Fibroblast of lung (primary cell): ENCODE data around the gene TBC1D22A.

Experiments
- EZH2 ChIP-seq: IDR thresholded peaks from 2 replicates; pipeline ENCODE4 v1.5.1; 2012; ENCODE audit warnings: low read length, control low read depth, mild to moderate bottlenecking; ENCODE audit errors: missing control alignments
- TF ChIP-seq, protein P1 (sequence below), 2 donors: IDR thresholded peaks in 1 of 2; conservative IDR thresholded peaks in 1 of 2; 1 replicate in 1 of 2; 2 replicates in 1 of 2; pipeline ENCODE4 v1.5.1; 2011 to 2012; ENCODE audit warnings: low read length in 2 of 2, control low read depth in 1 of 2, inconsistent platforms in 1 of 2, low read depth in 1 of 2, mild to moderate bottlenecking in 1 of 2

DNA sequence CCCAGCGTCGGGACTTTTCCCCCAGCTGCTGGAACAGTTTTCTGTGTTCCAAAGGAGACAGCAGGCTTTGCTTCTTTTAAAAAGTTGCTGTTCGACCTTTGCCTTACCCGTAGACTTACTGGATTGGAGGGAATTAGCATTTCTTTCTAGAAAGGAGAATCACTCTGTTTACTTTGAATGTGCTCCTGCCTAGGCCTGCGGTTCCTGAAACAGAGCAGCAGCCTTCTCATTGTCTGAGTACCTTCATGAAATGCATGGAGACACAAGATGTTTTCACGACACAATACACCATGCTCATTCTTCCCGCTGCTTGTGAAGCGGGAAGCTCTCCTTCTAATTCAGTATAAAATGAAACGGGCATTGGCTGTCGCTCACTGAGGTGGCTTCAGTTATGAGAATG is 196.2 kb downstream of the TBC1D22A start:
- TF ChIP-seq, protein P1, sequence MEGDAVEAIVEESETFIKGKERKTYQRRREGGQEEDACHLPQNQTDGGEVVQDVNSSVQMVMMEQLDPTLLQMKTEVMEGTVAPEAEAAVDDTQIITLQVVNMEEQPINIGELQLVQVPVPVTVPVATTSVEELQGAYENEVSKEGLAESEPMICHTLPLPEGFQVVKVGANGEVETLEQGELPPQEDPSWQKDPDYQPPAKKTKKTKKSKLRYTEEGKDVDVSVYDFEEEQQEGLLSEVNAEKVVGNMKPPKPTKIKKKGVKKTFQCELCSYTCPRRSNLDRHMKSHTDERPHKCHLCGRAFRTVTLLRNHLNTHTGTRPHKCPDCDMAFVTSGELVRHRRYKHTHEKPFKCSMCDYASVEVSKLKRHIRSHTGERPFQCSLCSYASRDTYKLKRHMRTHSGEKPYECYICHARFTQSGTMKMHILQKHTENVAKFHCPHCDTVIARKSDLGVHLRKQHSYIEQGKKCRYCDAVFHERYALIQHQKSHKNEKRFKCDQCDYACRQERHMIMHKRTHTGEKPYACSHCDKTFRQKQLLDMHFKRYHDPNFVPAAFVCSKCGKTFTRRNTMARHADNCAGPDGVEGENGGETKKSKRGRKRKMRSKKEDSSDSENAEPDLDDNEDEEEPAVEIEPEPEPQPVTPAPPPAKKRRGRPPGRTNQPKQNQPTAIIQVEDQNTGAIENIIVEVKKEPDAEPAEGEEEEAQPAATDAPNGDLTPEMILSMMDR (conservative IDR thresholded peaks at IDR 0.05 in 1 of 2, IDR thresholded peaks at IDR 0.05 in 1 of 2; ENCODE audit: low read depth in 1 of 2, low read length in 2 of 2), result no peak
- TF ChIP-seq EZH2, result no peak
